ENCODE measurements around the gene CTDSPL. TPM values are rescaled to one million over a fixed set of nuclear protein-coding genes. Genes with fewer than 3 reads are reported as not detected.

CTDSPL gene
- total and polyA plus RNA-seq, 10 of the 15 experiments (the other 5 are each of a cell fraction or from before 2014, with no cell fraction given): 0.05 to 0.51 (median 0.18) TPM; not detected in 6

DNA sequence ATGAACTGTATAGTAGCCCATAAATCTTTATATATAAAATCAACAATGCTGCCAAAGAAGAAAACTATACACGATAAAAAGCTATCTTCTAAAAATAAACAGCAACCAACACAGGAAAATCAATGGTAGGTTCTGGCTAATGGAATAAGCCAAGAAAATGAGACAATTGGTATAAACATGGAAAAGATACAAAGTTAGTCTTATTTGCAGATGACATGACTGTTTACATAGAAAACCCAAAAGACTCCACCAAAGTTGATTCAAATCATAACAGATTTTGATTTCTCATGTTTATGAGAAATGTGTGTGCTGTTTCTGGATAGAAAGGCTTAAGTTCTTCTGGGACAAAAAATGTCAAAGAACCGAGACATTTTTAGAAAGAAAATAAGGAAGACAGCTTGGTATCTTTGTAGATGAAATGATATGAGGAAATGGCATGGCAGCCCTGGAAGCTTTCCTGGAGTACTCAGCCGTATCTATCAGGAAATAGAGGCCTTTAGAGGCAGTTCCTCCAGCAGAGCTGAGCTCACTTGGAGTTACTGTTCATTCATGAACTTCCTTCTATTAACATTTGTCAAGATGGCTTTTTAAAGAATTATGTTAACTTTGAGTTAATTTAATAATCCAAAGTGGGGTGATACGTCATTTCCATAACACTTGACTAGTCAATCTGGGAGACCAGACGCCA lies 92.2 kb downstream of the CTDSPL start:
- no peaks in the 10 kb centered on the region for H4K20me1 ChIP-seq (ENCODE audit: control insufficient read depth, insufficient read depth)
- no peak overlapping the region for H3K4me3 ChIP-seq
- 34% methylated on average over 5 of the region's 5 CpGs for WGBS (ENCODE audit: insufficient coverage, insufficient replicate concordance, low lambda C conversion rate, missing lambda C conversion rate)
- ATAC-seq (no peak), DNase-seq (ENCODE audit: low read depth, low spot score) (no peak), FAIRE-seq (no peak)
- no peaks in the 10 kb centered on the region for H3K9me3 ChIP-seq (replicated peaks; ENCODE audit: control insufficient read depth, insufficient read depth, low read length)
- peaks cover 0 to 1% of the 10 kb centered on the region in 2 experiments; a peak in 2 of 4 replicates for H3K27me3 ChIP-seq (replicated peaks in 1 of 2; ENCODE audit: control insufficient read depth in 2 of 2, insufficient read depth in 2 of 2, low read length in 1 of 2)
- H3K4me1 ChIP-seq (ENCODE audit: control insufficient read depth, insufficient read depth, low read length): peaks cover 3% of the 10 kb centered on the region
- POLR2A ChIA-PET: no interaction called here
- no peak overlapping the region for H3K9ac ChIP-seq (ENCODE audit: control insufficient read depth, insufficient read depth, low read length)
- no peak for TF ChIP-seq POLR2AphosphoS5 (IDR thresholded peaks at IDR 0.05; ENCODE audit: low read length)
- no peak for TF ChIP-seq E2F4 (IDR thresholded peaks at IDR 0.05; ENCODE audit: low read depth, low read length)
- TF ChIP-seq ZNF217 (IDR thresholded peaks at IDR 0.05): no peak
- TF ChIP-seq, protein P1, sequence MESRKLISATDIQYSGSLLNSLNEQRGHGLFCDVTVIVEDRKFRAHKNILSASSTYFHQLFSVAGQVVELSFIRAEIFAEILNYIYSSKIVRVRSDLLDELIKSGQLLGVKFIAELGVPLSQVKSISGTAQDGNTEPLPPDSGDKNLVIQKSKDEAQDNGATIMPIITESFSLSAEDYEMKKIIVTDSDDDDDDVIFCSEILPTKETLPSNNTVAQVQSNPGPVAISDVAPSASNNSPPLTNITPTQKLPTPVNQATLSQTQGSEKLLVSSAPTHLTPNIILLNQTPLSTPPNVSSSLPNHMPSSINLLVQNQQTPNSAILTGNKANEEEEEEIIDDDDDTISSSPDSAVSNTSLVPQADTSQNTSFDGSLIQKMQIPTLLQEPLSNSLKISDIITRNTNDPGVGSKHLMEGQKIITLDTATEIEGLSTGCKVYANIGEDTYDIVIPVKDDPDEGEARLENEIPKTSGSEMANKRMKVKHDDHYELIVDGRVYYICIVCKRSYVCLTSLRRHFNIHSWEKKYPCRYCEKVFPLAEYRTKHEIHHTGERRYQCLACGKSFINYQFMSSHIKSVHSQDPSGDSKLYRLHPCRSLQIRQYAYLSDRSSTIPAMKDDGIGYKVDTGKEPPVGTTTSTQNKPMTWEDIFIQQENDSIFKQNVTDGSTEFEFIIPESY (IDR thresholded peaks at IDR 0.05): no peak
- TF ChIP-seq SREBF2 (IDR thresholded peaks at IDR 0.05; ENCODE audit: low read length): no peak
- no peak for TF ChIP-seq RBBP5 (conservative IDR thresholded peaks at IDR 0.05)
- no peak for TF ChIP-seq PML (IDR thresholded peaks at IDR 0.05; ENCODE audit: low read length)
- RAD21 ChIA-PET (ENCODE audit: unreplicated experiment): no interaction called here
- H3K36me3 ChIP-seq (ENCODE audit: control insufficient read depth in 2 of 2, insufficient read depth in 2 of 2, low read length in 1 of 2): no peaks in the 10 kb centered on the region
- H2AFZ ChIP-seq (ENCODE audit: control insufficient read depth, low read depth, low read length): no peak overlapping the region
- H3K27ac ChIP-seq (ENCODE audit: control insufficient read depth, insufficient read depth): no peak overlapping the region
- H3K79me2 ChIP-seq (ENCODE audit: control insufficient read depth, insufficient read depth, low read length): no peaks in the 10 kb centered on the region
- no peak overlapping the region for H3K4me2 ChIP-seq (ENCODE audit: control insufficient read depth, insufficient read depth)
- CTCF ChIA-PET: interaction anchor here (0.9 to 4.8 kb wide), 2 partner anchors 13 to 15 kb away, joined by 3 to 41 read pairs; no protein-coding TSS in a partner anchor
- intact Hi-C loops (cut with micrococcal nuclease; ENCODE audit: unreplicated experiment) (no loop called here), in situ Hi-C loops (cut with MboI) (no loop called here)
- no TSS peak for BruUV-seq (replicated peaks)
- SMC1A ChIA-PET (ENCODE audit: uncharacterized antibody, unreplicated experiment): interaction anchor here (0.6 to 0.7 kb wide), 3 partner anchors 14 to 100 kb away, joined by 3 to 4 read pairs (median 3); no protein-coding TSS in a partner anchor

Data from GM12878 (cell line).